Measurements from ENCODE around the gene VPS37D.

Gene VPS37D

DNA sequence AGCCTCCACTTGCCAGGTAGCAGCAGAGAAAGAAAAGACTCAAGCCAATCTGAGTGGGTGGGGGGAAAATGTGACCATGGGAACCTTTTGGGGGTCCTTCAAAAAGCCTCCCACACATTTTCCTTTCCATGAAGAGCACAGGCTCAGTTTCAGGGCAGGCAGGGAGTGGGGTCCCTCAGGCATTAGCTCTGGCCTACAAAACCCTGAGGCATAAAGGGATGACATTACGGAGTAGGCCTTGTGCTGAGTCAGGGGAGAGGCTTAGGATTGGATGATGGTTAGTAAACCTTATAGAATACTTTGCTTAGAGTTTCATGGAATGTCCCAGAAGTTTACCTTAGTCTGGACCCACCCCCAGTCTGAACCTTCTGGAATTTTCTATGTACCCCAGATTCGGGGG lies 12.1 kb downstream of the VPS37D start:
- Histone ChIP-seq H3K27ac (ENCODE audit: low read length) (no peak overlapping the region), H3K4me2 (ENCODE audit: low read depth, low read length) (no peak overlapping the region)

DNA sequence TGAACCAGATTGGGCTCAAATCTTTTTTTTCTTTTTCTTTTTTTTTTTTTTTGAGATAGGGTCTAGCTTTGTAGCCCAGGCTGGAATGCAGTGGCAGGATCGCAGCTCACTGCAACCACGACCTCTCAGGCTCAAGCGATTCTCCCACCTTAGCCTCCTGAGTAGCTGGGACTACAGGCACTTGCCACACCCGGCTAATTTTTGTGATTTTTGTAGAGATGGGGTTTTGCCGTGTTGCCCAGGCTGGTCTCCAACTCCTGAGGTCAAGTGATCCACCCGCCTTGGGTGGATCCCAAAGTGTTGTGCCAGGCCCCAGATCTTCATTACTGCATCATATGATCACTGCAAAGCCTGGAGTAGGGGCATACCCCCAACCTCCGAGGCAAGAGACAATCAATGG lies 12.9 kb downstream of the VPS37D start:
- Histone ChIP-seq H3K4me3 (ENCODE audit: low read length) (no peak overlapping the region), H3K27me3 (replicated peaks; ENCODE audit: insufficient read depth, low read length) (no peaks in the 10 kb centered on the region), H4K20me1 (ENCODE audit: insufficient read depth, low read length) (no peaks in the 10 kb centered on the region), H3K9me3 (replicated peaks; ENCODE audit: insufficient read depth, low read length) (no peaks in the 10 kb centered on the region), H3K27ac (ENCODE audit: low read length) (no peak overlapping the region), H2AFZ (ENCODE audit: low read length) (no peak overlapping the region), H3K36me3 (replicated peaks; ENCODE audit: insufficient read depth, low read length) (no peaks in the 10 kb centered on the region), H3K9me2 (replicated peaks; ENCODE audit: insufficient read depth, low read length) (no peaks in the 10 kb centered on the region), H3K4me2 (ENCODE audit: low read depth, low read length) (no peak overlapping the region), H3K4me1 (ENCODE audit: low read length) (peaks cover 6% of the 10 kb centered on the region), H3F3A (ENCODE audit: insufficient read depth, low read length) (no peaks in the 10 kb centered on the region), H3K9ac (ENCODE audit: low read length) (no peak overlapping the region), H3K79me2 (ENCODE audit: low read length) (peaks cover 64% of the 10 kb centered on the region)
- DNase-seq, result no peak
- TF ChIP-seq EZH2 (optimal IDR thresholded peaks at IDR 0.05; ENCODE audit: low read depth, low read length), result no peak
- TF ChIP-seq EZH2phosphoT487 (IDR thresholded peaks at IDR 0.05; ENCODE audit: low read length), result no peak
- TF ChIP-seq, protein P1, sequence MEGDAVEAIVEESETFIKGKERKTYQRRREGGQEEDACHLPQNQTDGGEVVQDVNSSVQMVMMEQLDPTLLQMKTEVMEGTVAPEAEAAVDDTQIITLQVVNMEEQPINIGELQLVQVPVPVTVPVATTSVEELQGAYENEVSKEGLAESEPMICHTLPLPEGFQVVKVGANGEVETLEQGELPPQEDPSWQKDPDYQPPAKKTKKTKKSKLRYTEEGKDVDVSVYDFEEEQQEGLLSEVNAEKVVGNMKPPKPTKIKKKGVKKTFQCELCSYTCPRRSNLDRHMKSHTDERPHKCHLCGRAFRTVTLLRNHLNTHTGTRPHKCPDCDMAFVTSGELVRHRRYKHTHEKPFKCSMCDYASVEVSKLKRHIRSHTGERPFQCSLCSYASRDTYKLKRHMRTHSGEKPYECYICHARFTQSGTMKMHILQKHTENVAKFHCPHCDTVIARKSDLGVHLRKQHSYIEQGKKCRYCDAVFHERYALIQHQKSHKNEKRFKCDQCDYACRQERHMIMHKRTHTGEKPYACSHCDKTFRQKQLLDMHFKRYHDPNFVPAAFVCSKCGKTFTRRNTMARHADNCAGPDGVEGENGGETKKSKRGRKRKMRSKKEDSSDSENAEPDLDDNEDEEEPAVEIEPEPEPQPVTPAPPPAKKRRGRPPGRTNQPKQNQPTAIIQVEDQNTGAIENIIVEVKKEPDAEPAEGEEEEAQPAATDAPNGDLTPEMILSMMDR (IDR thresholded peaks at IDR 0.05; ENCODE audit: low read length), result no peak

More for the DNA sequence above, 12.1 kb downstream of the VPS37D start:
- H3K4me1 ChIP-seq (ENCODE audit: low read length), result peaks cover 6% of the 10 kb centered on the region
- peaks cover 56% of the 10 kb centered on the region for H3K79me2 ChIP-seq (ENCODE audit: low read length)
- TF ChIP-seq, protein P1 (IDR thresholded peaks at IDR 0.05; ENCODE audit: low read length), result no peak
- TF ChIP-seq EZH2 (optimal IDR thresholded peaks at IDR 0.05; ENCODE audit: low read depth, low read length), result no peak
- no peak for TF ChIP-seq EZH2phosphoT487 (IDR thresholded peaks at IDR 0.05; ENCODE audit: low read length)
- H3K9me2 ChIP-seq (replicated peaks; ENCODE audit: insufficient read depth, low read length), result no peaks in the 10 kb centered on the region
- H3K9me3 ChIP-seq (replicated peaks; ENCODE audit: insufficient read depth, low read length), result no peaks in the 10 kb centered on the region
- no peak overlapping the region for H3K9ac ChIP-seq (ENCODE audit: low read length)
- no peaks in the 10 kb centered on the region for H3F3A ChIP-seq (ENCODE audit: insufficient read depth, low read length)
- no peak overlapping the region for H3K4me3 ChIP-seq (ENCODE audit: low read length)
- no peaks in the 10 kb centered on the region for H4K20me1 ChIP-seq (ENCODE audit: insufficient read depth, low read length)
- no peaks in the 10 kb centered on the region for H3K36me3 ChIP-seq (replicated peaks; ENCODE audit: insufficient read depth, low read length)
- H3K27me3 ChIP-seq (replicated peaks; ENCODE audit: insufficient read depth, low read length), result 0 out of 2 replicates have a peak, but pooled peaks cover 3% of the 10 kb centered on the region
- no peak overlapping the region for H2AFZ ChIP-seq (ENCODE audit: low read length)
- no peak for DNase-seq

GRCh38 chr7:73681031-73681430 lies 13.4 kb downstream of the VPS37D start:
- H3K27me3 ChIP-seq (replicated peaks; ENCODE audit: insufficient read depth, low read length), result no peaks in the 10 kb centered on the region
- H3K79me2 ChIP-seq (ENCODE audit: low read length), result peaks cover 69% of the 10 kb centered on the region
- no peak overlapping the region for H3K27ac ChIP-seq (ENCODE audit: low read length)
- no peak for DNase-seq
- no peaks in the 10 kb centered on the region for H3F3A ChIP-seq (ENCODE audit: insufficient read depth, low read length)
- H3K4me2 ChIP-seq (ENCODE audit: low read depth, low read length), result no peak overlapping the region
- no peak overlapping the region for H2AFZ ChIP-seq (ENCODE audit: low read length)
- H3K4me3 ChIP-seq (ENCODE audit: low read length), result no peak overlapping the region
- no peaks in the 10 kb centered on the region for H3K36me3 ChIP-seq (replicated peaks; ENCODE audit: insufficient read depth, low read length)
- H4K20me1 ChIP-seq (ENCODE audit: insufficient read depth, low read length), result no peaks in the 10 kb centered on the region
- H3K9me2 ChIP-seq (replicated peaks; ENCODE audit: insufficient read depth, low read length), result no peaks in the 10 kb centered on the region
- H3K9ac ChIP-seq (ENCODE audit: low read length), result no peak overlapping the region
- H3K4me1 ChIP-seq (ENCODE audit: low read length), result peaks cover 6% of the 10 kb centered on the region
- no peaks in the 10 kb centered on the region for H3K9me3 ChIP-seq (replicated peaks; ENCODE audit: insufficient read depth, low read length)
- TF ChIP-seq EZH2phosphoT487 (IDR thresholded peaks at IDR 0.05; ENCODE audit: low read length), result no peak
- no peak for TF ChIP-seq EZH2 (optimal IDR thresholded peaks at IDR 0.05; ENCODE audit: low read depth, low read length)
- TF ChIP-seq, protein P1 (IDR thresholded peaks at IDR 0.05; ENCODE audit: low read length), result no peak
